K562 (cell line): ENCODE measurements around the gene PIBF1. TPM values are rescaled to one million over a fixed set of nuclear protein-coding genes. Genes with fewer than 3 reads are reported as not detected.
A peak's percentile ranks its signal among the peaks of the same experiment; 100 is the strongest.

Experiments
- ATAC-seq: fragments of 200-7000 bp; cut with Tn5 transposase; 3 replicates; pipeline ENCODE4 v1.9.1; 2020; ENCODE audit warnings: moderate library complexity
- BruUV-seq: library from RNA; stranded (reverse); fragments of 400-500 nt; replicated peaks from 2 replicates; lab custom pipeline; 2021; lab: Mats Ljungman, UMichigan
- CTCF ChIA-PET: fragments of 300-600 bp; formaldehyde crosslinking; extraction: SDS; loops from one replicate; lab custom pipeline; 2021; ENCODE audit warnings: low intra/inter-chr PET ratio; lab: Yijun Ruan, JAX
- POLR2A ChIA-PET: fragments of 300-600, 350-650 bp; sonication (Branson Sonifier 250); formaldehyde crosslinking; extraction: SDS; loops from one replicate; lab custom pipeline; 2021; ENCODE audit warnings: antibody characterized with exemption, inconsistent platforms; lab: Yijun Ruan, JAX
- DNase-seq, 4 experiments: peaks; one replicate each; pipeline versions ENCODE4 v3.0.0 to v3.0.0-alpha.2; 2011 to 2018; ENCODE audit warnings: low spot score in 3 of 4, mixed read lengths in 3 of 4; ENCODE audit errors: extremely low read depth in 1 of 4
- FAIRE-seq: peaks from 2 replicates; lab custom pipeline; 2011; peaks lifted over from hg19 to GRCh38; lab: Jason Lieb, UNC
- H2AFZ ChIP-seq: 2 replicates; pipeline ENCODE4 v1.6.0; 2011; ENCODE audit warnings: low read depth, low read length, control low read depth, inconsistent platforms
- H3K27ac ChIP-seq: fragments of 200-600 bp; 3 replicates; pipeline ENCODE4 v1.8.0; 2011; ENCODE audit warnings: low read depth, mild to moderate bottlenecking, control low read depth, inconsistent platforms, low read length, moderate library complexity, mixed read lengths; ENCODE audit errors: extremely low read depth
- H3K27me3 ChIP-seq, 2 experiments: fragments of 300-600 bp in 1 of 2; 2 replicates in 1 of 2; 3 replicates in 1 of 2; pipeline versions ENCODE4 v1.6.0 to v1.8.0; 2011; ENCODE audit warnings: inconsistent platforms in 2 of 2, low read length in 2 of 2, mild to moderate bottlenecking in 1 of 2, mixed read lengths in 1 of 2, moderate library complexity in 1 of 2; ENCODE audit not compliant: control insufficient read depth in 2 of 2, insufficient read depth in 2 of 2
- H3K36me3 ChIP-seq: fragments of 300-600 bp; 3 replicates; pipeline ENCODE4 v1.8.0; 2011; ENCODE audit warnings: mild to moderate bottlenecking, low read length, inconsistent platforms; ENCODE audit not compliant: control insufficient read depth, insufficient read depth
- H3K4me1 ChIP-seq, 2 experiments: fragments of 200-600 bp in 1 of 2; replicated peaks in 1 of 2; 2 replicates in 1 of 2; 3 replicates in 1 of 2; pipeline versions ENCODE4 v1.5.1 to v1.8.0; 2011; ENCODE audit warnings: inconsistent platforms in 2 of 2, low read length in 2 of 2, mild to moderate bottlenecking in 1 of 2, mixed read lengths in 1 of 2, moderate library complexity in 1 of 2; ENCODE audit not compliant: control insufficient read depth in 2 of 2, insufficient read depth in 2 of 2
- H3K4me2 ChIP-seq: 2 replicates; pipeline ENCODE4 v1.6.1; 2011; ENCODE audit warnings: low read length, control low read depth, inconsistent platforms, mixed read lengths; ENCODE audit not compliant: insufficient read depth
- H3K4me3 ChIP-seq: fragments of 200-600 bp; sonication (generic), shearing (Covaris generic); 2 replicates; pipeline ENCODE4 v1.5.1; 2016; ENCODE audit warnings: control low read depth, inconsistent platforms
- H3K79me2 ChIP-seq: fragments of 200-600 bp; 3 replicates; pipeline ENCODE4 v1.8.0; 2011; ENCODE audit warnings: low read length, inconsistent platforms; ENCODE audit not compliant: control insufficient read depth, insufficient read depth
- H3K9ac ChIP-seq, 2 experiments: 2 replicates each; pipeline versions ENCODE4 v1.6.0 to v1.6.1; 2011; ENCODE audit warnings: low read depth in 2 of 2, low read length in 2 of 2, control low read depth in 1 of 2, inconsistent platforms in 1 of 2, mild to moderate bottlenecking in 1 of 2, mixed read lengths in 1 of 2; ENCODE audit not compliant: insufficient read depth in 1 of 2
- H3K9me1 ChIP-seq: one replicate; pipeline ENCODE4 v1.6.0; 2011; ENCODE audit warnings: inconsistent platforms, mild to moderate bottlenecking, low read length, moderate library complexity; ENCODE audit not compliant: control insufficient read depth, insufficient read depth
- H3K9me3 ChIP-seq: replicated peaks from 2 replicates; pipeline ENCODE4 v1.5.1; 2011; ENCODE audit warnings: low read depth, low read length, inconsistent platforms; ENCODE audit not compliant: control insufficient read depth, insufficient read depth
- H4K20me1 ChIP-seq: replicated peaks from 2 replicates; pipeline ENCODE4 v1.6.1; 2011; ENCODE audit warnings: low read length, inconsistent platforms, mixed read lengths; ENCODE audit not compliant: control insufficient read depth, insufficient read depth
- ASH1L ChIP-seq: fragments of 450-650 bp; IDR thresholded peaks from 2 replicates; pipeline ENCODE4 v1.6.1; 2018; ENCODE audit warnings: borderline replicate concordance, mild to moderate bottlenecking, low read depth; ENCODE audit not compliant: partially characterized antibody
- ATF3 ChIP-seq, 2 experiments: fragments of 450-650 bp in 1 of 2; sonication (generic) in 1 of 2; formaldehyde crosslinking in 1 of 2; IDR thresholded peaks in 1 of 2; conservative IDR thresholded peaks in 1 of 2; 2 replicates each; pipeline versions ENCODE4 v1.6.1 to v1.8.1; 2016 to 2023; ENCODE audit warnings: mild to moderate bottlenecking in 2 of 2, moderate library complexity in 2 of 2, inconsistent platforms in 1 of 2, missing genetic modification reagents in 1 of 2
- BHLHE40 ChIP-seq: IDR thresholded peaks from 2 replicates; pipeline ENCODE4 v1.6.1; 2011; ENCODE audit warnings: low read length, improper control_type of control experiment
- ELF2 ChIP-seq: fragments of 250-450 bp; sonication (Bioruptor Pico); IDR thresholded peaks from 2 replicates; pipeline ENCODE4 v1.5.0; 2021; ENCODE audit warnings: mild to moderate bottlenecking
- EZH2 ChIP-seq: IDR thresholded peaks from 2 replicates; pipeline ENCODE4 v1.6.1; 2012; ENCODE audit warnings: low read depth, mild to moderate bottlenecking, inconsistent platforms, low read length, borderline replicate concordance
- HMGN3 ChIP-seq: IDR thresholded peaks from 2 replicates; pipeline ENCODE4 v1.6.1; 2011; ENCODE audit warnings: borderline replicate concordance, low read depth, mild to moderate bottlenecking, mixed read lengths, low read length; ENCODE audit not compliant: insufficient read length; ENCODE audit errors: extremely low read depth
- HNRNPUL1 ChIP-seq: fragments of 200-400 bp; formaldehyde crosslinking; IDR thresholded peaks from 2 replicates; pipeline ENCODE4 v1.6.1; 2017; ENCODE audit warnings: low read length
- NONO ChIP-seq, 2 experiments: fragments of 200-400 bp in 1 of 2; fragments of 450-650 bp in 1 of 2; formaldehyde crosslinking in 1 of 2; IDR thresholded peaks; 2 replicates each; pipeline ENCODE4 v1.6.1; 2017; ENCODE audit warnings: low read depth in 2 of 2, mild to moderate bottlenecking in 2 of 2, moderate library complexity in 2 of 2, low read length in 1 of 2
- POLR2G ChIP-seq: fragments of 200-400 bp; formaldehyde crosslinking; IDR thresholded peaks from 2 replicates; pipeline ENCODE4 v1.6.1; 2017; ENCODE audit warnings: low read depth, mild to moderate bottlenecking, antibody characterized with exemption, low read length, moderate library complexity
- SMAD1 ChIP-seq: fragments of 150-350 bp; IDR thresholded peaks from 2 replicates; pipeline ENCODE4 v1.6.1; 2014; ENCODE audit warnings: low read length, low read depth; ENCODE audit not compliant: partially characterized antibody
- TARDBP ChIP-seq: fragments of 450-650 bp; IDR thresholded peaks from 2 replicates; pipeline ENCODE4 v1.6.1; 2016
- ZNF347 ChIP-seq: fragments of 450-650 bp; formaldehyde crosslinking; IDR thresholded peaks from 2 replicates; pipeline ENCODE4 v1.4.0; 2020; ENCODE audit warnings: low read depth, mild to moderate bottlenecking, moderate library complexity
- ZNF444 ChIP-seq: fragments of 250-450 bp; sonication (Bioruptor Pico); IDR thresholded peaks from 2 replicates; pipeline ENCODE4 v1.4.0; 2020; ENCODE audit warnings: mild to moderate bottlenecking, moderate library complexity
- ZNF551 ChIP-seq: fragments of 250-450 bp; sonication (Bioruptor Pico); IDR thresholded peaks from 2 replicates; pipeline ENCODE4 v1.5.0; 2021; ENCODE audit warnings: mild to moderate bottlenecking, moderate library complexity
- ZNF778 ChIP-seq: fragments of 450-650 bp; formaldehyde crosslinking; IDR thresholded peaks from 2 replicates; pipeline ENCODE4 v1.4.0; 2020; ENCODE audit warnings: mild to moderate bottlenecking, moderate library complexity
- WGBS: fragments of 100-300 bp; shearing (Covaris generic); methylation state at CpG from one replicate; pipeline ENCODE4 v1.1.6; 2016; ENCODE audit warnings: low coverage, mixed read lengths; ENCODE audit not compliant: insufficient coverage; ENCODE audit errors: missing lambda C conversion rate; 5-methylcytosine and 5-hydroxymethylcytosine counted together
- in situ Hi-C: fragments of 300-500 bp; cut with MboI; formaldehyde crosslinking; loops from 4 replicates; pipeline ENCODE4 v1.15.0; 2018; ENCODE audit warnings: inconsistent platforms, mixed read lengths
- intact Hi-C: fragments of 100-400 bp; cut with micrococcal nuclease; formaldehyde crosslinking; loops from 2 replicates; pipeline ENCODE4 v1.14.2; 2022
- polyA plus RNA-seq, 8 experiments: library from polyadenylated mRNA; depleted of rRNA in 4 of 8; stranded (reverse) in 5 of 8; unstranded in 3 of 8; fragments of >200 nt; fragmentation: Nextera tagmentation in 2 of 8; fragmentation: Illumina TruSeq in 1 of 8; extraction: Ambion mirVana in 2 of 8; extraction: Trizol in 1 of 8; gene quantifications; 2 replicates each; pipeline versions ENCODE4 v1.2.1 to v1.2.3, GENCODE V29; 2011 to 2014; ENCODE audit warnings: inconsistent platforms in 1 of 8, missing spikeins in 1 of 8
- total RNA-seq, 7 experiments: library from RNA; depleted of rRNA in 6 of 7; stranded (reverse); fragments of >200 nt in 6 of 7; fragmentation: Illumina TruSeq in 2 of 7; extraction: Trizol in 2 of 7; gene quantifications; 2 replicates each; pipeline versions ENCODE4 v1.2.1 to v1.2.3, GENCODE V29; 2011 to 2021; ENCODE audit warnings: low replicate concordance in 1 of 7

PIBF1 gene
- total and polyA plus RNA-seq, 9 of the 15 experiments (the other 6 are each of a cell fraction or from before 2014, with no cell fraction given) = 9.1 to 28.8 (median 14.7) TPM

- Histone ChIP-seq H2AFZ (no peak overlapping the region), H3K9me1 (no peaks in the 10 kb centered on the region), H3K4me2 (no peak overlapping the region), H3K4me1 (peaks cover 0 to 3% of the 10 kb centered on the region in 2 experiments; a peak in 2 of 5 replicates), H3K9ac (no peak overlapping the region), H3K36me3 (peaks cover 33% of the 10 kb centered on the region; the same call in 2 of the 3 replicates), H3K4me3 (no peak overlapping the region), H3K79me2 (no peaks in the 10 kb centered on the region), H3K9me3 (no peaks in the 10 kb centered on the region), H3K27ac (no peak overlapping the region), H3K27me3 (no peaks in the 10 kb centered on the region), H4K20me1 (no peaks in the 10 kb centered on the region)
- intact Hi-C loops = no loop called here
- WGBS = 94% methylated on average over 11 of the region's 18 CpGs
- FAIRE-seq (no peak), ATAC-seq (no peak), DNase-seq (no peak)
- ChIA-PET POLR2A (no interaction called here), CTCF (no interaction called here)
- no TSS peak for BruUV-seq
- TF ChIP-seq ZNF778 (CRISPR knock-in tag) = no peak
- TF ChIP-seq EZH2 = no peak
- 0 out of 2 replicates have a peak, but pooled peaks have one; percentile 15 for TF ChIP-seq POLR2G
- in situ Hi-C loops = no loop called here
These were observed 69.2 kb downstream of the PIBF1 start for GRCh38 chr13:72850959-72851677.

DNA sequence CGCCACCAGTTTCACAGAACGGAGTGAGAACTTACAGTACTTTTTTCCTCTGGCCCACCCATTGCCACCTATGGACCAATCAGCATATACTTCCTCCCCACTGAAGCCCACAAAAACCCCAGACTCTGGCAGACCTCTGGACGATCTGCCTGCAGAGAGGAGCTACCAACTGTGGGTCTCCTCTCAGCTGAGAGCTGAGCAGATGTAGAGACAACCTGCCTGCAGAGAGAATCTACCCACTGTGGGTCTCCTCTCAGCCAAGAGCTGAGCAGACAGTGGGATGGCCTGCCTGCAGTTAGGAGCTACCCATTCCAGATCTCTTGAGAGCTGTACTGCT is 69.7 kb downstream of the PIBF1 start:
- Histone ChIP-seq H3K4me3 (no peak overlapping the region), H3K9me1 (no peaks in the 10 kb centered on the region), H3K9ac (no peak overlapping the region), H4K20me1 (no peaks in the 10 kb centered on the region), H3K9me3 (no peaks in the 10 kb centered on the region), H2AFZ (no peak overlapping the region), H3K36me3 (peaks cover 32% of the 10 kb centered on the region; the same call in 2 of the 3 replicates), H3K79me2 (no peaks in the 10 kb centered on the region), H3K27me3 (no peaks in the 10 kb centered on the region), H3K4me2 (no peak overlapping the region), H3K27ac (no peak overlapping the region), H3K4me1 (peaks cover 0 to 3% of the 10 kb centered on the region in 2 experiments; a peak in 2 of 5 replicates)
- ChIA-PET CTCF (no interaction called here), POLR2A (no interaction called here)
- no peak for ATAC-seq
- in situ Hi-C loops (no loop called here), intact Hi-C loops (no loop called here)
- BruUV-seq = no TSS peak
- no peak for FAIRE-seq
- 67% methylated on average over 2 of the region's 3 CpGs for WGBS
- DNase-seq = no peak
- TF ChIP-seq NONO (IDR thresholded peaks at IDR 0.05; ENCODE audit: low read depth in 2 of 2, low read length in 1 of 2) = no peak
- TF ChIP-seq ZNF347 (CRISPR knock-in tag) = no peak
- TF ChIP-seq ZNF444 = no peak
- no peak for TF ChIP-seq ATF3 (IDR thresholded peaks at IDR 0.05)
- no peak for TF ChIP-seq ATF3 (CRISPR knock-in tag; conservative IDR thresholded peaks at IDR 0.05)
- no peak for TF ChIP-seq TARDBP
- TF ChIP-seq HNRNPUL1 = no peak
- no peak for TF ChIP-seq BHLHE40
- TF ChIP-seq SMAD1 = no peak
- no peak for TF ChIP-seq ASH1L
- TF ChIP-seq ELF2 (CRISPR knock-in tag) = no peak
- no peak for TF ChIP-seq HMGN3
- no peak for TF ChIP-seq ZNF551 (CRISPR knock-in tag)
